GM12873 (cell line): Measurements from ENCODE around the gene L3MBTL4.

Experiments used
- TF ChIP-seq, protein P1 (sequence below): IDR thresholded peaks from 2 replicates; pipeline ENCODE4 v1.5.1; 2012; ENCODE audit warnings: low read depth, mild to moderate bottlenecking, moderate library complexity, low read length, control low read depth; ENCODE audit not compliant: insufficient read depth; ENCODE audit errors: missing control alignments

The L3MBTL4 gene

DNA sequence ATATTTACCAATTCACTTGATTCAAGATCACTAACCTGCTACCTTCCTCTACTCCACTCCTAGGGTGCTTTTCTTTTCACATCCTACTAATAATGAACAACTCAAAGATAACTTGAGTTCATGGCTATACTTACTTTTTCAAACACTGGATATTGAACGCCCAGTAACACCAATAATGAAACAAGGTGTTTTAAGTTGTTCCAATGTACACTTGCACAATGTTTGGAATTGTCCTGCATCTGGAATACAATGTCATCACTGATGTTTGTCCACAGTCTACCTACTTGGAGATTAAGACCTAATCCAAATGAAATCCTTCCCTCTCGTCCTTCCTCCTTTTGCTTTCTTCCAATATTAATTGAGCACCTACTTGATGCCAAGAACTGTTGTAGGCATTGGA lies 301.1 kb downstream of the L3MBTL4 start:
- TF ChIP-seq, protein P1, sequence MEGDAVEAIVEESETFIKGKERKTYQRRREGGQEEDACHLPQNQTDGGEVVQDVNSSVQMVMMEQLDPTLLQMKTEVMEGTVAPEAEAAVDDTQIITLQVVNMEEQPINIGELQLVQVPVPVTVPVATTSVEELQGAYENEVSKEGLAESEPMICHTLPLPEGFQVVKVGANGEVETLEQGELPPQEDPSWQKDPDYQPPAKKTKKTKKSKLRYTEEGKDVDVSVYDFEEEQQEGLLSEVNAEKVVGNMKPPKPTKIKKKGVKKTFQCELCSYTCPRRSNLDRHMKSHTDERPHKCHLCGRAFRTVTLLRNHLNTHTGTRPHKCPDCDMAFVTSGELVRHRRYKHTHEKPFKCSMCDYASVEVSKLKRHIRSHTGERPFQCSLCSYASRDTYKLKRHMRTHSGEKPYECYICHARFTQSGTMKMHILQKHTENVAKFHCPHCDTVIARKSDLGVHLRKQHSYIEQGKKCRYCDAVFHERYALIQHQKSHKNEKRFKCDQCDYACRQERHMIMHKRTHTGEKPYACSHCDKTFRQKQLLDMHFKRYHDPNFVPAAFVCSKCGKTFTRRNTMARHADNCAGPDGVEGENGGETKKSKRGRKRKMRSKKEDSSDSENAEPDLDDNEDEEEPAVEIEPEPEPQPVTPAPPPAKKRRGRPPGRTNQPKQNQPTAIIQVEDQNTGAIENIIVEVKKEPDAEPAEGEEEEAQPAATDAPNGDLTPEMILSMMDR = no peak

DNA sequence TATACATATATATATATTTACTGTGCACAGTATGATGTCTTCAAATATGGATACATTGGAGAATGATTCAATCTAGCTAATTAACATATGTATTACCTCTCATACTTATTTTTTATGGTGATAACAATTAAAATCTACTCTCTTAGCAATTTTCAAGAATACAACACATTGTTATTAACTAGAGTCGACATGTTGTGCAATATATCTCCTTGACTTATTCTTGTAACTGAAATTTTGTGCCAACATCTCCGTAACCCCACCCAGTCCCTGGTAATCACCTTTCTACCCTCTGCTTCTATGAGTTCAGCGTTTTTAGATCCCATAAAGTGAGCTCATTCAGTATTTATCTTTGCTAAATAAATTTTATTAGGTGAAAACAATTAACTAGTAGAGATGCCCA lies 303.0 kb downstream of the L3MBTL4 start:
- TF ChIP-seq, protein P1 = no peak

DNA sequence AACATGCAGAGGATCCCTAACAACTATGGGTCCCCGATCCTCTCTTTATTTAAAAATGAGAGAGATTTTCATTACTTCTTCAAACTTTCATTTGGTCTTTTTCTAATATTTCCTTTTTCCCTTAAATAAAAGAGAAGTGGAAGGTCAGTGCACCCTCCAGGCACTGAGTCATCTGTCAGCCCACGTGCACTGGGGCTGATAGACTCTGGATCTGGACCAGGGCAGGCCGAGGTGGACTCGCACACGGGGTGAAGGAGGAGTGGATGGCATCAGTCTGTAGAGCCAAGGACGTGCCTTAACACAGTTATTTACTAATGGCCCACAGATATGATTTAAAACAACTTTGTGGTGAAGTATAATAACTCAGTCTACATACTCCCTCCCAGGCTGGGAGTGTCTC lies 305.0 kb downstream of the L3MBTL4 start:
- TF ChIP-seq, protein P1 = no peak

DNA sequence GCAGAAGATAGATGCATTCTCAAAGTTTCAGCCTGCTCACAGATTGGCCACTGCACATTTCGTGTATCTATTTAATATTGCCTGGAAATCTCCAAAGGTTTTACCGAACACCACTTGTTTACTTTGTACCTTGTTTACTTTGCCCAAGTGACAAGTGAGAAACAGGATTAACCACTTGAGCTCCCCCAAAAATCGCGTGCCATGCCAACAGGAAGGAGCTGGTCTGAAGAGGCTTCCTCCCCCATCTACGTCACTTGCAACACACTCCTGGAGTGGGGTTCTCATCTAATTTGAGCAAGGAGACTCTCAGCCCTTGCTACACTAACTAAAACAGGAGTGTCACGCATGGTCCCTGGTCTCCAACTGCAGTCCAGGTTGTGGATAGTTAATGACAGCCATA lies 306.9 kb downstream of the L3MBTL4 start:
- TF ChIP-seq, protein P1 = no peak

DNA sequence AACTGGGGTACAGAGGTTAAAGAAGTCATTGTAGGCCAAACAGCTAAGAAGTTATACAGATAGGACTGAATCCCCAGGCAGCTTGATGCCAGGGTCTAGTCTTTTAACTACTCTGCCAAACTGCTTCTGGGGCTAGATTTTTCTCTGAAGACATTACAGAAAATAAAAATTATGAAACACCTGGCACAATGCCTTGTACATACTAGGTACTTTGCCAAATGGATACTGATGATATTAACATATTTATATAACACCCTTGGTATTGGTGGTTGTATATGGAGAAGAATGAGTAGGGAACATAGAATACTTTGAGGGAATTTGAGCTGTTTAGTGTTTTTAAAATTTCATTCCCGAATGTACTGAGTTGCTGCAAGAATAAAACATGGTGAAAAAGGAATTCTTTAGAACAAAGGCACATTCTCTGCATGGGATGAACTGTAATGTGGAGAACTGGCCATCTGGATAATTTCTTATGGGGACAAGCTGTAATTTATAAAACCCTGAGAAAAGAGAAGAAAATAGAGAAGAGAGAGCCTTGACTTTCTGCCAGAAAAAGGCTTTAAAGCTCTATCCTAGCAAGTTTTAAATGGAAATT lies 308.5 kb downstream of the L3MBTL4 start:
- TF ChIP-seq, protein P1 = no peak

DNA sequence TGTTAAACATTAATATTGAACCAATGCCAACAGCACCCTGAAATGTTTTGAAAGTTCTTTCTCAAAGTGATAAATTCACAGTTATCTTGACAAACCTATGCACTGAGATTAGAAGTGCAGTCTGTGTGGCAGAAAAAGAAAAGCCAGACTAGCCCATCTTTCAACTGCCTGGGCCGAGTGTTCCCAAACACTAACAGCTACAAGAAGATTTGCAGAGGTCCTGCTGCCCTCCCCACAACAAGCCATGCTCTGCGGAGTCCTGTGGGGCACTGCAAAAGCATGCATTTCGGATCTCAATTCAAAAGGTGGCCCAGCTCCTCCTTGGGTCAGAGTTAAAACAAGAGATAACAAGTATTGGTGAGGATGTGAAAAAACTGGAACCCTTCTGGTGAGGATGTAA lies 311.0 kb downstream of the L3MBTL4 start:
- TF ChIP-seq, protein P1 = no peak

DNA sequence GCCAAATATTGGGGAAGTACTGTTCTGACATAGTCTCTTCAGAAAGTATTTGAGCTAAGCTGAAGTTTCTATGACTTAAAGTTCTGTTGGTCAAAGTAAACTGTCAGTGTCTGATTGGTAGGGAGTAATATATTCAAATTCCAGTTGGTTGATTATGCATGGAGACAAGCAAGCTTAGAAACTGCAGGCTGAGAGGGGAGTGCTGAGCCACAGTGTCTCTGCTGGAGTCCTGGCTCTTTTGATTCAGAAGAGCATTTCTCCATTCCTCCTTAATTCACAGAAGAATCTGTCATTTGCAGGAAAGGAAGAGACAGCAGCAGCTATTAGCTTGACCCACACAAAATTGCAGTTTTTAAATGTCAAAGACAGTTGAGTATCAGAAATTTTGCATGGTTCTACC lies 318.0 kb downstream of the L3MBTL4 start:
- TF ChIP-seq, protein P1 = no peak
